SK-N-SH (cell line): ENCODE measurements around the gene SORL1.

Experiments used
- FOSL2 ChIP-seq: IDR thresholded peaks from 2 replicates; pipeline ENCODE4 v1.4.0; 2012; ENCODE audit warnings: low read depth, mild to moderate bottlenecking, moderate library complexity, borderline replicate concordance
- GATA2 ChIP-seq: sonication (generic); formaldehyde crosslinking; IDR thresholded peaks from 2 replicates; pipeline ENCODE4 v1.5.0; 2020; ENCODE audit warnings: mild to moderate bottlenecking, missing genetic modification reagents
- RFX5 ChIP-seq: IDR thresholded peaks from 2 replicates; pipeline ENCODE4 v1.6.1; 2012; ENCODE audit warnings: mild to moderate bottlenecking, improper control_type of control experiment, low read length
- SIN3A ChIP-seq: IDR thresholded peaks from 2 replicates; pipeline ENCODE4 v1.6.1; 2012; ENCODE audit warnings: low read depth, mild to moderate bottlenecking, low read length, moderate library complexity, borderline replicate concordance
- TF ChIP-seq, protein P1 (sequence below): fragments of 200-600 bp; sonication (generic); IDR thresholded peaks from 2 replicates; pipeline ENCODE4 v1.6.1; 2017; ENCODE audit warnings: antibody characterized with exemption, mild to moderate bottlenecking, moderate library complexity
- TF ChIP-seq, protein P2 (sequence below): IDR thresholded peaks from 2 replicates; pipeline ENCODE4 v1.4.0; 2012; ENCODE audit warnings: low read depth, borderline replicate concordance

DNA sequence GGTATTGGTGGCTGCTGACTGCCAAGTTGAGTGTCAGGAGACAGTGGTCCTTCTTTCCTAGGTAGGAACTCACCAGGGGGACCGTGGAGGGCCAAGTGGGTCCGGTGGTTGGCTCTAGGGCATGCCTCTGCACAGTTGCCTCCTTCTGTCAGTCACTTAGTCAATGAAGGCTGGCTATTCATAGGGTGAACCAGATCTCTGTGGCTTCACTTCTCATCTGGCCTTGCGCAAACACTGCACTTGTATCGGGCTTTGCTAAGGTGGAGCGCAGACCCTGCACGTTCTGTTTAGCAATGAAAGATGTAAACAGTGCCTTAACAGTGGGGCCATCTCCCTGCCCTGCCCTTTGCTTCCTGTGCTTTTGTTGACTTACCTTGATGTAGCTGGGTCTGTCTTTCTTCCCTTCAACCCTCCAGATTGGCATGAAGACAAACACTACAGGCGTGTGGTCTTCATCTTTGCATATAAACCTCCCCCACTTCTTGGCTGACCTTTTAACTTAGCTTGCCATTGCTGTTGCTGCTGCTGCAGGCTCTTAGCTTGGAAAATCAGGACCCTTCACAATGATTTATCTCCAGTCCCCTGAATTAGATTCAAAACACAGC lies 7.4 kb downstream of the SORL1 start:
- TF ChIP-seq SIN3A (no peak), RFX5 (no peak), GATA2 (CRISPR knock-in tag) (no peak; the same call in 1 of the 2 replicates), FOSL2 (no peak)
- TF ChIP-seq, protein P1, sequence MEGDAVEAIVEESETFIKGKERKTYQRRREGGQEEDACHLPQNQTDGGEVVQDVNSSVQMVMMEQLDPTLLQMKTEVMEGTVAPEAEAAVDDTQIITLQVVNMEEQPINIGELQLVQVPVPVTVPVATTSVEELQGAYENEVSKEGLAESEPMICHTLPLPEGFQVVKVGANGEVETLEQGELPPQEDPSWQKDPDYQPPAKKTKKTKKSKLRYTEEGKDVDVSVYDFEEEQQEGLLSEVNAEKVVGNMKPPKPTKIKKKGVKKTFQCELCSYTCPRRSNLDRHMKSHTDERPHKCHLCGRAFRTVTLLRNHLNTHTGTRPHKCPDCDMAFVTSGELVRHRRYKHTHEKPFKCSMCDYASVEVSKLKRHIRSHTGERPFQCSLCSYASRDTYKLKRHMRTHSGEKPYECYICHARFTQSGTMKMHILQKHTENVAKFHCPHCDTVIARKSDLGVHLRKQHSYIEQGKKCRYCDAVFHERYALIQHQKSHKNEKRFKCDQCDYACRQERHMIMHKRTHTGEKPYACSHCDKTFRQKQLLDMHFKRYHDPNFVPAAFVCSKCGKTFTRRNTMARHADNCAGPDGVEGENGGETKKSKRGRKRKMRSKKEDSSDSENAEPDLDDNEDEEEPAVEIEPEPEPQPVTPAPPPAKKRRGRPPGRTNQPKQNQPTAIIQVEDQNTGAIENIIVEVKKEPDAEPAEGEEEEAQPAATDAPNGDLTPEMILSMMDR, result no peak
- TF ChIP-seq, protein P2, sequence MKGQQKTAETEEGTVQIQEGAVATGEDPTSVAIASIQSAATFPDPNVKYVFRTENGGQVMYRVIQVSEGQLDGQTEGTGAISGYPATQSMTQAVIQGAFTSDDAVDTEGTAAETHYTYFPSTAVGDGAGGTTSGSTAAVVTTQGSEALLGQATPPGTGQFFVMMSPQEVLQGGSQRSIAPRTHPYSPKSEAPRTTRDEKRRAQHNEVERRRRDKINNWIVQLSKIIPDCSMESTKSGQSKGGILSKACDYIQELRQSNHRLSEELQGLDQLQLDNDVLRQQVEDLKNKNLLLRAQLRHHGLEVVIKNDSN, result no peak
